Neural cell (in vitro differentiated cells): ENCODE measurements around the gene NR2F1-AS1. TPM values are rescaled to one million over a fixed set of nuclear protein-coding genes. Genes with fewer than 3 reads are reported as not detected.

ENCODE experiments used
- H2AFZ ChIP-seq: fragments of 200-600, 300-800 bp; sonication (generic), shearing (Covaris generic); 2 replicates; pipeline ENCODE4 v1.6.0; 2014; ENCODE audit warnings: low read depth, mild to moderate bottlenecking, antibody characterized with exemption, low read length, moderate library complexity
- H3F3A ChIP-seq: fragments of 200-600 bp; shearing (Covaris generic); 2 replicates; pipeline ENCODE4 v1.6.1; 2016; ENCODE audit warnings: mild to moderate bottlenecking, moderate library complexity, mixed read lengths, antibody characterized with exemption, low read length; ENCODE audit not compliant: insufficient read depth, poor library complexity, severe bottlenecking
- H3K27ac ChIP-seq: fragments of 200-600, 300-800 bp; sonication (generic), shearing (Covaris generic); 2 replicates; pipeline ENCODE4 v1.5.1; 2014; ENCODE audit warnings: mild to moderate bottlenecking, low read length, moderate library complexity
- H3K27me3 ChIP-seq: fragments of 300-800, 200-600 bp; sonication (generic), shearing (Covaris generic); 2 replicates; pipeline ENCODE4 v1.6.0; 2014; ENCODE audit warnings: mild to moderate bottlenecking, low read depth, low read length, moderate library complexity; ENCODE audit not compliant: insufficient read depth
- H3K36me3 ChIP-seq: fragments of 300-800, 200-600 bp; sonication (generic), shearing (Covaris generic); 2 replicates; pipeline ENCODE4 v1.5.1; 2014; ENCODE audit warnings: mild to moderate bottlenecking, antibody characterized with exemption, low read length, moderate library complexity; ENCODE audit not compliant: insufficient read depth
- H3K4me2 ChIP-seq: fragments of 300-800, 200-600 bp; sonication (generic), shearing (Covaris generic); 2 replicates; pipeline ENCODE4 v1.6.0; 2014; ENCODE audit warnings: mild to moderate bottlenecking, low read length
- H3K4me3 ChIP-seq: fragments of 300-800, 200-600 bp; sonication (generic), shearing (Covaris generic); 2 replicates; pipeline ENCODE4 v1.5.1; 2014; ENCODE audit warnings: mild to moderate bottlenecking, low read length, moderate library complexity
- H3K79me2 ChIP-seq: fragments of 200-600 bp; shearing (Covaris generic); replicated peaks from 2 replicates; pipeline ENCODE4 v1.6.0; 2014; ENCODE audit warnings: mild to moderate bottlenecking, low read length, moderate library complexity; ENCODE audit not compliant: insufficient read depth
- H3K9ac ChIP-seq: fragments of 300-800, 200-600 bp; sonication (generic), shearing (Covaris generic); 2 replicates; pipeline ENCODE4 v1.6.1; 2016; ENCODE audit warnings: mild to moderate bottlenecking, low read length, mixed read lengths
- H3K9me2 ChIP-seq: fragments of 200-600 bp; shearing (Covaris generic); 2 replicates; pipeline ENCODE4 v1.6.1; 2016; ENCODE audit warnings: mild to moderate bottlenecking, low read length, mixed read lengths; ENCODE audit not compliant: insufficient read depth
- H3K9me3 ChIP-seq: fragments of 200-600, 300-800 bp; sonication (generic), shearing (Covaris generic); 2 replicates; pipeline ENCODE4 v1.6.1; 2016; ENCODE audit warnings: mild to moderate bottlenecking, mixed run types, low read length, moderate library complexity, mixed read lengths
- H4K20me1 ChIP-seq: fragments of 200-600 bp; shearing (Covaris generic); 2 replicates; pipeline ENCODE4 v1.6.1; 2016; ENCODE audit warnings: mild to moderate bottlenecking, mixed run types; ENCODE audit not compliant: insufficient read depth
- EP300 ChIP-seq: fragments of 450-650 bp; conservative IDR thresholded peaks from 2 replicates; pipeline ENCODE4 v1.6.1; 2014; ENCODE audit warnings: antibody characterized with exemption, mild to moderate bottlenecking, moderate library complexity; ENCODE audit not compliant: poor library complexity, severe bottlenecking
- EZH2 ChIP-seq: fragments of 200-600, 300-800 bp; shearing (Covaris generic), sonication (generic); IDR thresholded peaks from 2 replicates; pipeline ENCODE4 v1.6.1; 2014; ENCODE audit warnings: antibody characterized with exemption, low read length, borderline replicate concordance, mild to moderate bottlenecking; ENCODE audit not compliant: insufficient read depth, poor library complexity, severe bottlenecking
- MXI1 ChIP-seq: fragments of 450-650 bp; conservative IDR thresholded peaks from 2 replicates; pipeline ENCODE4 v1.6.1; 2014; ENCODE audit warnings: antibody characterized with exemption, mild to moderate bottlenecking; ENCODE audit not compliant: poor library complexity, severe bottlenecking
- POLR2AphosphoS5 ChIP-seq: IDR thresholded peaks from 2 replicates; pipeline ENCODE4 v1.6.1; 2012
- RAD21 ChIP-seq: fragments of 450-650 bp; conservative IDR thresholded peaks from 2 replicates; pipeline ENCODE4 v1.6.1; 2014; ENCODE audit warnings: antibody characterized with exemption, mild to moderate bottlenecking, moderate library complexity
- SMC3 ChIP-seq: fragments of 450-650 bp; conservative IDR thresholded peaks from 2 replicates; pipeline ENCODE4 v1.6.1; 2014; ENCODE audit warnings: antibody characterized with exemption, mild to moderate bottlenecking, moderate library complexity; ENCODE audit not compliant: poor library complexity
- TAF1 ChIP-seq: IDR thresholded peaks from 2 replicates; pipeline ENCODE4 v1.6.1; 2012; ENCODE audit warnings: low read depth
- polyA plus RNA-seq: library from polyadenylated mRNA; depleted of rRNA; stranded (reverse); fragments of >200 nt; gene quantifications from 2 replicates; pipeline ENCODE4 v1.2.3, GENCODE V29; 2014
- TF ChIP-seq, protein P1 (sequence below): IDR thresholded peaks from 2 replicates; pipeline ENCODE4 v1.6.1; 2012; ENCODE audit warnings: borderline replicate concordance
- TF ChIP-seq, protein P2 (sequence below): fragments of 450-650 bp; IDR thresholded peaks from 2 replicates; pipeline ENCODE4 v1.5.1; 2014; ENCODE audit warnings: antibody characterized with exemption, mild to moderate bottlenecking, moderate library complexity; ENCODE audit not compliant: poor library complexity, severe bottlenecking

Gene NR2F1-AS1
- polyA plus RNA-seq, 1 donor from 2014 or later = 0.24 TPM

DNA sequence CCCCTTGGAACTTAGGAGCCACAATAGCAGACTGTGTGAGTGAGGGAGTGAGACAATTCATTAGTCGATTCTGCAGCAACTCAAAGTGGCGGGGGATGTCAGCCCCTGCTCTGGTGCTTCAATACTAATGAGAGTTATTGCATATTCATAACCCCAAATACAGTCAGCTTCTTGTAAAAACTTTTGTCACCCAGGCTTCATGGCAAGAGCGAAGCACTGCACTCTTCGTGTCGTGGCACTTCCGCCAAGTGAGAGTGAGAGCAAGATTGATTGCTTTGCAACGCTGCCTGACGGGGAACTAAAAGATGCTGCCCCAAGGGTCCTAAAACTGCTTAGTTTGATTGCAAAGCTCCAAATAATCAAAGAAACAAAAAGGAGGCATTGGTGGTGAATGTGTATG lies 150.9 kb downstream of the NR2F1-AS1 start:
- peak; percentile 38 for TF ChIP-seq POLR2AphosphoS5
- no peak for TF ChIP-seq RAD21
- Histone ChIP-seq H3K27ac (no peak overlapping the region), H3K27me3 (no peaks in the 10 kb centered on the region), H3K79me2 (no peaks in the 10 kb centered on the region), H3K9me2 (no peaks in the 10 kb centered on the region), H3K4me2 (no peak overlapping the region), H3F3A (no peaks in the 10 kb centered on the region), H4K20me1 (no peaks in the 10 kb centered on the region), H3K9ac (no peak overlapping the region), H3K36me3 (no peaks in the 10 kb centered on the region), H3K9me3 (no peaks in the 10 kb centered on the region), H3K4me3 (no peak overlapping the region), H2AFZ (no peak overlapping the region)

DNA sequence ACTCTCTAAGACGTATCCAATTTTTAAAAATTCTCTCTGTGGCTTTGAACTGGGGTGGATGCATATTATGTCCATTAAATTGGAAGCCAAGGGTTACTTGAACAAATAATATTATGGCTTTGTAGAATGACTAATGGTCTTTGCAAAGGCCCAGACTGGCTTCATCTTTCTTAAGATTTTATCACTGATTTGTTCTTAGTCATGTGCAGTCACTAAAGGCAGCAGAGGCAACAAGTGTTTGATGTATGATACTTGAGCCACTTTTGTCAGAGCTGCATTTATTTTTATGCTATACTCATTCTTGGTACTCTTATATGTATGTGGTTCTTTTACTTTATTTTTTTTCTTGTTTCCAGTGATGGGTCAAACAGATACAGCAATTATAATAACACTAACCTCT lies 152.2 kb downstream of the NR2F1-AS1 start:
- no peaks in the 10 kb centered on the region for H3K27me3 ChIP-seq
- no peak overlapping the region for H3K9ac ChIP-seq
- H3K79me2 ChIP-seq = no peaks in the 10 kb centered on the region
- no peak overlapping the region for H2AFZ ChIP-seq
- H3K4me2 ChIP-seq = no peak overlapping the region
- H3K36me3 ChIP-seq = no peaks in the 10 kb centered on the region
- no peak overlapping the region for H3K27ac ChIP-seq
- H3F3A ChIP-seq = no peaks in the 10 kb centered on the region
- TF ChIP-seq RAD21 = no peak
- no peak for TF ChIP-seq EP300
- no peak for TF ChIP-seq MXI1
- TF ChIP-seq, protein P1, sequence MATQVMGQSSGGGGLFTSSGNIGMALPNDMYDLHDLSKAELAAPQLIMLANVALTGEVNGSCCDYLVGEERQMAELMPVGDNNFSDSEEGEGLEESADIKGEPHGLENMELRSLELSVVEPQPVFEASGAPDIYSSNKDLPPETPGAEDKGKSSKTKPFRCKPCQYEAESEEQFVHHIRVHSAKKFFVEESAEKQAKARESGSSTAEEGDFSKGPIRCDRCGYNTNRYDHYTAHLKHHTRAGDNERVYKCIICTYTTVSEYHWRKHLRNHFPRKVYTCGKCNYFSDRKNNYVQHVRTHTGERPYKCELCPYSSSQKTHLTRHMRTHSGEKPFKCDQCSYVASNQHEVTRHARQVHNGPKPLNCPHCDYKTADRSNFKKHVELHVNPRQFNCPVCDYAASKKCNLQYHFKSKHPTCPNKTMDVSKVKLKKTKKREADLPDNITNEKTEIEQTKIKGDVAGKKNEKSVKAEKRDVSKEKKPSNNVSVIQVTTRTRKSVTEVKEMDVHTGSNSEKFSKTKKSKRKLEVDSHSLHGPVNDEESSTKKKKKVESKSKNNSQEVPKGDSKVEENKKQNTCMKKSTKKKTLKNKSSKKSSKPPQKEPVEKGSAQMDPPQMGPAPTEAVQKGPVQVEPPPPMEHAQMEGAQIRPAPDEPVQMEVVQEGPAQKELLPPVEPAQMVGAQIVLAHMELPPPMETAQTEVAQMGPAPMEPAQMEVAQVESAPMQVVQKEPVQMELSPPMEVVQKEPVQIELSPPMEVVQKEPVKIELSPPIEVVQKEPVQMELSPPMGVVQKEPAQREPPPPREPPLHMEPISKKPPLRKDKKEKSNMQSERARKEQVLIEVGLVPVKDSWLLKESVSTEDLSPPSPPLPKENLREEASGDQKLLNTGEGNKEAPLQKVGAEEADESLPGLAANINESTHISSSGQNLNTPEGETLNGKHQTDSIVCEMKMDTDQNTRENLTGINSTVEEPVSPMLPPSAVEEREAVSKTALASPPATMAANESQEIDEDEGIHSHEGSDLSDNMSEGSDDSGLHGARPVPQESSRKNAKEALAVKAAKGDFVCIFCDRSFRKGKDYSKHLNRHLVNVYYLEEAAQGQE = no peak
- no peak for TF ChIP-seq EZH2
- TF ChIP-seq TAF1 = no peak
- no peak for TF ChIP-seq POLR2AphosphoS5
- no peak for TF ChIP-seq SMC3
- TF ChIP-seq, protein P2, sequence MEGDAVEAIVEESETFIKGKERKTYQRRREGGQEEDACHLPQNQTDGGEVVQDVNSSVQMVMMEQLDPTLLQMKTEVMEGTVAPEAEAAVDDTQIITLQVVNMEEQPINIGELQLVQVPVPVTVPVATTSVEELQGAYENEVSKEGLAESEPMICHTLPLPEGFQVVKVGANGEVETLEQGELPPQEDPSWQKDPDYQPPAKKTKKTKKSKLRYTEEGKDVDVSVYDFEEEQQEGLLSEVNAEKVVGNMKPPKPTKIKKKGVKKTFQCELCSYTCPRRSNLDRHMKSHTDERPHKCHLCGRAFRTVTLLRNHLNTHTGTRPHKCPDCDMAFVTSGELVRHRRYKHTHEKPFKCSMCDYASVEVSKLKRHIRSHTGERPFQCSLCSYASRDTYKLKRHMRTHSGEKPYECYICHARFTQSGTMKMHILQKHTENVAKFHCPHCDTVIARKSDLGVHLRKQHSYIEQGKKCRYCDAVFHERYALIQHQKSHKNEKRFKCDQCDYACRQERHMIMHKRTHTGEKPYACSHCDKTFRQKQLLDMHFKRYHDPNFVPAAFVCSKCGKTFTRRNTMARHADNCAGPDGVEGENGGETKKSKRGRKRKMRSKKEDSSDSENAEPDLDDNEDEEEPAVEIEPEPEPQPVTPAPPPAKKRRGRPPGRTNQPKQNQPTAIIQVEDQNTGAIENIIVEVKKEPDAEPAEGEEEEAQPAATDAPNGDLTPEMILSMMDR = no peak
- no peak overlapping the region for H3K4me3 ChIP-seq
- H4K20me1 ChIP-seq = no peaks in the 10 kb centered on the region
- no peaks in the 10 kb centered on the region for H3K9me3 ChIP-seq
- H3K9me2 ChIP-seq = no peaks in the 10 kb centered on the region

DNA sequence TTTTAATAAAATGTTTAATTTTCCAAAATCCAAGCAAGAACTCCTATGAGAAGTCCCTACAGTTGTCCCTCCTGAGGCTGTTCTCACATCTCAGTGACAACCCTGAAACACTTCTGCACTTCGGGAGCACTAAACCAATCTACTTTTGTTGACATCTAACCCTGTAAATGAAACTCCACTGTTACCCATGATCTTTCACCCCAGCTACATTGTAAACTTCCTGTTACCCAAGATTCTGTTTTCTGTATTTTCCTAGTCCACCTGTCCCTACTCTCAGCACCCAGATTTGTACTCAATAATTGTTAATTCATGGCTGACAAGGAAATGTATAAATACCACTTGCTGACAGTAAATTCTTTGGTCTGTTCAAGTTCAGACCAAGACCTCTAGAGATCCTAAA lies 153.7 kb downstream of the NR2F1-AS1 start:
- H4K20me1 ChIP-seq = no peaks in the 10 kb centered on the region
- H3K9ac ChIP-seq = no peak overlapping the region
- no peak overlapping the region for H2AFZ ChIP-seq
- H3K27ac ChIP-seq = no peak overlapping the region
- H3K27me3 ChIP-seq = peaks cover 3% of the 10 kb centered on the region
- TF ChIP-seq, protein P1 = no peak
- TF ChIP-seq EZH2 (no peak), EP300 (no peak), MXI1 (no peak), POLR2AphosphoS5 (no peak), TAF1 (no peak), SMC3 (no peak), RAD21 (no peak)
- TF ChIP-seq, protein P2 = no peak
- no peaks in the 10 kb centered on the region for H3K9me3 ChIP-seq
- no peaks in the 10 kb centered on the region for H3K79me2 ChIP-seq
- no peak overlapping the region for H3K4me3 ChIP-seq
- no peak overlapping the region for H3K4me2 ChIP-seq
- no peaks in the 10 kb centered on the region for H3K9me2 ChIP-seq
- no peaks in the 10 kb centered on the region for H3F3A ChIP-seq
- no peaks in the 10 kb centered on the region for H3K36me3 ChIP-seq
